ENCODE data around the gene BCAP29.

GRCh38 chr7:107668296-107668695, 88.2 kb downstream of the BCAP29 start:
- TF ChIP-seq, protein P1, sequence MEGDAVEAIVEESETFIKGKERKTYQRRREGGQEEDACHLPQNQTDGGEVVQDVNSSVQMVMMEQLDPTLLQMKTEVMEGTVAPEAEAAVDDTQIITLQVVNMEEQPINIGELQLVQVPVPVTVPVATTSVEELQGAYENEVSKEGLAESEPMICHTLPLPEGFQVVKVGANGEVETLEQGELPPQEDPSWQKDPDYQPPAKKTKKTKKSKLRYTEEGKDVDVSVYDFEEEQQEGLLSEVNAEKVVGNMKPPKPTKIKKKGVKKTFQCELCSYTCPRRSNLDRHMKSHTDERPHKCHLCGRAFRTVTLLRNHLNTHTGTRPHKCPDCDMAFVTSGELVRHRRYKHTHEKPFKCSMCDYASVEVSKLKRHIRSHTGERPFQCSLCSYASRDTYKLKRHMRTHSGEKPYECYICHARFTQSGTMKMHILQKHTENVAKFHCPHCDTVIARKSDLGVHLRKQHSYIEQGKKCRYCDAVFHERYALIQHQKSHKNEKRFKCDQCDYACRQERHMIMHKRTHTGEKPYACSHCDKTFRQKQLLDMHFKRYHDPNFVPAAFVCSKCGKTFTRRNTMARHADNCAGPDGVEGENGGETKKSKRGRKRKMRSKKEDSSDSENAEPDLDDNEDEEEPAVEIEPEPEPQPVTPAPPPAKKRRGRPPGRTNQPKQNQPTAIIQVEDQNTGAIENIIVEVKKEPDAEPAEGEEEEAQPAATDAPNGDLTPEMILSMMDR (IDR thresholded peaks at IDR 0.05; ENCODE audit: low read length) = no peak
- TF ChIP-seq EZH2 (IDR thresholded peaks at IDR 0.05; ENCODE audit: borderline replicate concordance, low read length) = no peak
